Right renal pelvis (tissue), 4 donors: ENCODE data around the gene NXPE4. TPM values are rescaled to one million over a fixed set of nuclear protein-coding genes. Genes with fewer than 3 reads are reported as not detected.
"Not testable (repeated sequence)": the region's sequence is repeated elsewhere in the genome, so short reads cannot be mapped to it uniquely, and the experiment has no call there.

ENCODE experiments used
- DNase-seq, 4 donors: peaks; one replicate each; pipeline ENCODE4 v3.0.0-alpha.2; 2013; ENCODE audit warnings: low read depth in 4 of 4, low spot score in 3 of 4, missing footprints in 1 of 4
- polyA plus RNA-seq, 4 donors: library from polyadenylated mRNA; unstranded; fragments of 120-200 nt; gene quantifications; one replicate each; pipeline ENCODE4 v1.2.1, GENCODE V29; 2013; ENCODE audit not compliant: insufficient read length in 4 of 4

Gene NXPE4
- polyA plus RNA-seq, 4 donors = 0.06 TPM; not detected in 3

- no peak for DNase-seq
Observed at GRCh38 chr11:114610984-114611944, 15.7 kb upstream of the NXPE4 start.

DNA sequence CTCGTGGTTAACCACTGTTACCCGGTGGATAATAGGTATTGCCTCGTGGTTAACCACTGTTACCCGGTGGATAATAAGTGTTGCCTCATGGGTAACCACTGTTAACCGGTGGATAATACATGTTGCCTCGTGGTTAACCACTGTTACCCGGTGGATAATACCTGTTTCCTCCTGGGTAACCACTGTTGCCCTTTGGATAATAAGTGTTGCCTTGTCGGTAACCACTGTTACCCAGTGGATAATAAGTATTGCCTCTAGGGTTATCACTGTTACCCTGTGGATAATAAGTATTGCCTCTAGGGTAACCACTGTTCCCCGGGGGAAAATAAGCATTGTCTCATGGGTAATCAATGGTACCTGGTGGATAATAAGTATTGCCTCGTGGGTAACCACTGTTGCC lies 15.0 kb upstream of the NXPE4 start:
- no peak for DNase-seq

- no peak for DNase-seq
Observed at GRCh38 chr11:114609429-114609828, 13.8 kb upstream of the NXPE4 start.

GRCh38 chr11:114608605-114609004 lies 13.0 kb upstream of the NXPE4 start:
- DNase-seq = not testable (repeated sequence)

GRCh38 chr11:114607753-114608459 lies 12.3 kb upstream of the NXPE4 start:
- no peak for DNase-seq

DNA sequence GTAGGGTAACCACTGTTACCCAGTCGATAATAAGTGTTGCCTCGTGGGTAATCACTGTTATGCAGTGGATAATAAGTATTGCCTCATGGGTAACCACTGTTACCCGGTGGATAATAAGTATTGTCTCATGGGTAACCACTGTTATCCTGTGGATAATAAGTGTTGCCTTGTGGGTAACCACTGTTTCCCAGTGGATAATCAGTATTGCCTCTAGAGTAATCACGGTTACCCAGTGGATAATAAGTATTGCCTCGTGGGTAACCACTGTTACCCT lies 11.2 kb upstream of the NXPE4 start:
- DNase-seq = not testable (repeated sequence)

GRCh38 chr11:114606003-114606801 lies 10.6 kb upstream of the NXPE4 start:
- no peak for DNase-seq

- DNase-seq = no peak
Observed at GRCh38 chr11:114605370-114605769, 9.8 kb upstream of the NXPE4 start.

GRCh38 chr11:114604886-114605285 lies 9.3 kb upstream of the NXPE4 start:
- DNase-seq = no peak

GRCh38 chr11:114604179-114604813 lies 8.7 kb upstream of the NXPE4 start:
- DNase-seq = no peak

DNA sequence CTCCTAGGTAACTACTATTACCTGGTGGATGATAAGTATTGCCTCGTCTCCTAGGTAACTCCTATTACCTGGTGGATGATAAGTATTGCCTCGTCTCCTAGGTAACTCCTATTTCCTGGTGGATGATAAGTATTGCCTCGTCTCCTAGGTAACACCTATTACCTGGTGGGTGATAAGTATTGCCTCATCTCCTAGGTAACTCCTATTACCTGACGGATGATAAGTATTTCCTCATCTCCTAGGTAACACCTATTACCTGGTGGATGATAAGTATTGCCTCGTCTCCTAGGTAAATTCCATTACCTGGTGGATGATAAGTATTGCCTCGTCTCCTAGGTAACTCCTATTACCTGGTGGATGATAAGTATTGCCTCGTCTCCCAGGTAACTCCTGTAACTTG lies 7.6 kb upstream of the NXPE4 start:
- DNase-seq = not testable (repeated sequence)

DNA sequence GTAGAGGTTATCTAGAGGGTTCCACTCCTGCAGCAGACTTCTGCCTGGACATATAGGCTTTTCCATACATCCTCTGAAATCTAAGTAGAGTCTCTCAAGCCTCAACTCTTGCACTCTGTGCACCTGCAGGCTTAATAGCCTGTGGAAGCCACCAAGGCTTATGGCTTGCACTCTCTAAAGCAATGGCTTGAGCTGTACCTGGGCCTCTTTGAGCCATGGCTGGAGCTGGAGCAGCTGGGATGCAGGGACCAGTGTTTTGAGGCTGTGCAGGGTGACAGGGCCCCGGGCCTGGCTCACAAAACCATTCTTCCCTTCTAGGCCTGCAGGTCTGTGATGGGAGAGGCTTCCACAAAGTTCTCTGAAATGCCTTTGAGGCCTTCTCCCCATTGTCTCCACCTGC lies 2.9 kb upstream of the NXPE4 start:
- no peak for DNase-seq

GRCh38 chr11:114596175-114596919 lies 761 bp upstream of the NXPE4 start:
- no peak for DNase-seq

DNA sequence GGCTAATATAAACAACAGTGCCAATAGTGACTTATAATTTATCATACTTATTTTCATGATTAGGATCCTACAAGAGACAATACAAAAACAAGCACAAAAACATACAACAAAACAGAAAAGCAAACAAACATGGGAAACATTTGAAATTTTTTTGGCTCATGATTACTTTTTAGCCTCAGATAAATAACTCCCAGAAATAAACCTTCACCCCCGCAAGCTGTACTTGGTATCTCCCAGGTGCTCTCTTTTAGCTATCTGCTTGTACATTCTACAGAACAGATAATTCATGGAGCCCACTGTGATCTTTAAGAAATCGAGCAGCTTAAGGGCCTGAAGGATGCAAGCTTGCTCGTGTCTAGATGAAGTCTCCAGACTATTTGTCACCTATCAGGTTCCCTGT lies 883 bp downstream of the NXPE4 start:
- DNase-seq = no peak

DNA sequence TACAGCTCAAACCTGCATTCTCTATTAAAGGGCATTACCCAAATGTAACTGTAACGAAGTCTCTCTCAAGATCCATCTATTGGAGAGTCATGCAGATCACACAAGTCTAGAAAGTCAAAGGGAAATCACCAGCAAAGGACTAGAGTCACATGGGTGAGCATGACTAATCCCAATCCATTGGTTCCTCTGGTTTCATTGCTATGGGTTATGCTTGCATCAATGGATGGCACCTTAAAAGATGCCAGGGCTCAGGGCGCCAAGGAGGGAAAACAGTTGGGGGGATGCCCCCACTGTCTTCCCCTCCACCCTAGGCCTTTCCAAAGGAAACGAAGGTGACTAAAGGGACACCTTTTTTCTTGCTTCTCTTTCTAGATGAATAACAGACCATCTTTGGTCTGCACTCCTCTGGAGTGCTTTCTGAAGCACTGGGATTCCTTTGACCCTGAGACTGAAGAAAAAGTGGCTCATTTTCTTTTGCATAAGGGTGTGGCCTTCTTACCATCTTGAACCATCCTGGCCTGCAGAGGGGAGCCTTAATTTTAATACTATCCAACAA lies 8.1 kb downstream of the NXPE4 start:
- DNase-seq = no peak

- no peak for DNase-seq
Observed at GRCh38 chr11:114586797-114587196, 8.8 kb downstream of the NXPE4 start.

- no peak for DNase-seq
Observed at GRCh38 chr11:114571712-114572111, 23.9 kb downstream of the NXPE4 start.

DNA sequence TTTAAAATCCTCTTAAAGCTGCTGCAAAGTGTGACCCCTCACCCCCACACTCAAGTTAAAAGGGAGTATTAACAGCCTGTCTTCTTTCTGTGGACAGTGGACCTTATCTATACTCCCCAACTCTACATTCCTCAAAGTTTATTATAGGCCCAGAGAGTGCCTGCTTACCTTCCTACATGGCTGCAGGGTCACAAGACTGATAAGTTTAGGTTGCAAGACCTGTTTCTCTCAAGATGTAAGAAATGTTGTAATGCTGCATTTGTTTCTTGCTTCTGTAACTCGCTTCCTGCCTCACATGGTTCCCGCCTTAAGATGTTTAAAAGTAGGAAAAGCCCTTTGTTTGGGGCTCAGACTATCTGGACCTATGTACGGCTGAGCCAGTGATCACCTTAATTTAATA lies 25.8 kb downstream of the NXPE4 start:
- no peak for DNase-seq

GRCh38 chr11:114566276-114566675 lies 29.3 kb downstream of the NXPE4 start:
- DNase-seq = no peak

GRCh38 chr11:114564831-114565230 lies 30.8 kb downstream of the NXPE4 start:
- DNase-seq = no peak
